Measurements from ENCODE around the gene NUP50. TPM values are rescaled to one million over a fixed set of nuclear protein-coding genes. Genes with fewer than 3 reads are reported as not detected.

NUP50 gene, protein sequence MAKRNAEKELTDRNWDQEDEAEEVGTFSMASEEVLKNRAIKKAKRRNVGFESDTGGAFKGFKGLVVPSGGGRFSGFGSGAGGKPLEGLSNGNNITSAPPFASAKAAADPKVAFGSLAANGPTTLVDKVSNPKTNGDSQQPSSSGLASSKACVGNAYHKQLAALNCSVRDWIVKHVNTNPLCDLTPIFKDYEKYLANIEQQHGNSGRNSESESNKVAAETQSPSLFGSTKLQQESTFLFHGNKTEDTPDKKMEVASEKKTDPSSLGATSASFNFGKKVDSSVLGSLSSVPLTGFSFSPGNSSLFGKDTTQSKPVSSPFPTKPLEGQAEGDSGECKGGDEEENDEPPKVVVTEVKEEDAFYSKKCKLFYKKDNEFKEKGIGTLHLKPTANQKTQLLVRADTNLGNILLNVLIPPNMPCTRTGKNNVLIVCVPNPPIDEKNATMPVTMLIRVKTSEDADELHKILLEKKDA
- total RNA-seq = 10 to 100 TPM; 63.9 to 99.4 (median 98.6) TPM
- total RNA-seq (2013) = 80.3 TPM

- Mint-ChIP-seq H3K27me3 (ENCODE audit: low read depth in 2 of 2) (no peaks in the 10 kb centered on the region), H3K27ac (peak within 1 kb of the TSS; percentile 87 to 91), H3K36me3 (no peaks in the 10 kb centered on the region), H3K9me3 (no peaks in the 10 kb centered on the region), H3K4me3 (peak within 1 kb of the TSS; percentile 96), H3K4me1 (peaks cover 47 to 51% of the 10 kb centered on the region in 2 donors)
- Histone ChIP-seq H3K36me3 (ENCODE audit: control insufficient read depth, insufficient read depth, low read length) (peaks cover 7% of the 10 kb centered on the region), H3K4me1 (ENCODE audit: control insufficient read depth, insufficient read depth, low read length) (peaks cover 27% of the 10 kb centered on the region), H3K27ac (ENCODE audit: low read length) (peak within 1 kb of the TSS; percentile 78), H3K27me3 (ENCODE audit: control insufficient read depth, insufficient read depth, low read length) (no peaks in the 10 kb centered on the region), H3K9me3 (ENCODE audit: control insufficient read depth, insufficient read depth, low read length) (no peaks in the 10 kb centered on the region), H3K4me3 (ENCODE audit: low read length) (peak within 1 kb of the TSS; percentile 73)
- peak; percentile 88 to 93 (median 89) for ATAC-seq
- intact Hi-C loops (cut with micrococcal nuclease) = loop anchor here (10.0 kb wide), 1 partner anchor 71 kb away; no protein-coding TSS in a partner anchor
- TF ChIP-seq, protein P1, sequence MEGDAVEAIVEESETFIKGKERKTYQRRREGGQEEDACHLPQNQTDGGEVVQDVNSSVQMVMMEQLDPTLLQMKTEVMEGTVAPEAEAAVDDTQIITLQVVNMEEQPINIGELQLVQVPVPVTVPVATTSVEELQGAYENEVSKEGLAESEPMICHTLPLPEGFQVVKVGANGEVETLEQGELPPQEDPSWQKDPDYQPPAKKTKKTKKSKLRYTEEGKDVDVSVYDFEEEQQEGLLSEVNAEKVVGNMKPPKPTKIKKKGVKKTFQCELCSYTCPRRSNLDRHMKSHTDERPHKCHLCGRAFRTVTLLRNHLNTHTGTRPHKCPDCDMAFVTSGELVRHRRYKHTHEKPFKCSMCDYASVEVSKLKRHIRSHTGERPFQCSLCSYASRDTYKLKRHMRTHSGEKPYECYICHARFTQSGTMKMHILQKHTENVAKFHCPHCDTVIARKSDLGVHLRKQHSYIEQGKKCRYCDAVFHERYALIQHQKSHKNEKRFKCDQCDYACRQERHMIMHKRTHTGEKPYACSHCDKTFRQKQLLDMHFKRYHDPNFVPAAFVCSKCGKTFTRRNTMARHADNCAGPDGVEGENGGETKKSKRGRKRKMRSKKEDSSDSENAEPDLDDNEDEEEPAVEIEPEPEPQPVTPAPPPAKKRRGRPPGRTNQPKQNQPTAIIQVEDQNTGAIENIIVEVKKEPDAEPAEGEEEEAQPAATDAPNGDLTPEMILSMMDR (IDR thresholded peaks at IDR 0.05) = no peak
- peak; percentile 95 to 100 for DNase-seq
- WGBS (ENCODE audit: insufficient coverage) = under 1% methylated on average over 100 of the region's 100 CpGs
Observed at GRCh38 chr22:45163451-45164269, at the start of gene NUP50. TSS of gene NUP50 (plus strand) at chr22:45163925. CDS start at chr22:45168178, 4,253 bp downstream.

GRCh38 chr22:45120440-45120839, 43.3 kb upstream of the NUP50 start:
- no peak overlapping the region for H3K27ac Mint-ChIP-seq
- no peak for ATAC-seq
- no peaks in the 10 kb centered on the region for H3K9me3 ChIP-seq (ENCODE audit: control insufficient read depth, insufficient read depth, low read length)
- intact Hi-C loops (cut with micrococcal nuclease) = no loop called here
- no peak overlapping the region for H3K4me3 Mint-ChIP-seq
- H3K36me3 ChIP-seq (ENCODE audit: control insufficient read depth, insufficient read depth, low read length) = no peaks in the 10 kb centered on the region
- WGBS (ENCODE audit: insufficient coverage) = 94% methylated on average over 9 of the region's 9 CpGs
- DNase-seq = no peak
- TF ChIP-seq, protein P1 (IDR thresholded peaks at IDR 0.05) = no peak
- no peaks in the 10 kb centered on the region for H3K4me1 ChIP-seq (ENCODE audit: control insufficient read depth, insufficient read depth, low read length)
- no peaks in the 10 kb centered on the region for H3K27me3 ChIP-seq (ENCODE audit: control insufficient read depth, insufficient read depth, low read length)
- peaks cover 0 to 5% of the 10 kb centered on the region in 2 donors for H3K4me1 Mint-ChIP-seq
- no peaks in the 10 kb centered on the region for H3K36me3 Mint-ChIP-seq
- H3K9me3 Mint-ChIP-seq = no peaks in the 10 kb centered on the region
- H3K27me3 Mint-ChIP-seq (ENCODE audit: low read depth in 2 of 2) = peaks cover 0 to 2% of the 10 kb centered on the region in 2 donors
- H3K4me3 ChIP-seq (ENCODE audit: low read length) = no peak overlapping the region
- no peak overlapping the region for H3K27ac ChIP-seq (ENCODE audit: low read length)

DNA sequence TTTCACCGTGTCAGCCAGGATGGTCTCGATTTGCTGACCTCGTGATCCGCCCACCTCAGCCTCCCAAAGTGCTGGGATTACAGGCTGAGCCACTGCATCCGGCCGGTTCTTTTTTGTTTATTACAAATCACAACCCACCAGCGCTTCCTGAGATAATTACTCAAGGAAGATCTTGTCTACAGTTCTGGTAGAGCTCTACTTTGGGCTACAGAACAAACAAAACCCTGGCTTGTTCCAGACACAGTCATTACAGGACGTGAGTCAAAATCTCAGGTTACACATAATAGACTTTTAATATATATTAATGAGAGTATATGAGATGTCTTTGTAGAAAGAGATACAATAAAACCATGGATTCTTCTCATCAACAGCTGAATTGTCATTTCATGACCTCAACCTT, 42.8 kb upstream of the NUP50 start:
- Mint-ChIP-seq H3K4me1 (peaks cover 0 to 5% of the 10 kb centered on the region in 2 donors), H3K27ac (no peak overlapping the region), H3K9me3 (no peaks in the 10 kb centered on the region), H3K27me3 (ENCODE audit: low read depth in 2 of 2) (no peaks in the 10 kb centered on the region), H3K4me3 (no peak overlapping the region), H3K36me3 (no peaks in the 10 kb centered on the region)
- Histone ChIP-seq H3K4me1 (ENCODE audit: control insufficient read depth, insufficient read depth, low read length) (no peaks in the 10 kb centered on the region), H3K27ac (ENCODE audit: low read length) (no peak overlapping the region), H3K9me3 (ENCODE audit: control insufficient read depth, insufficient read depth, low read length) (no peaks in the 10 kb centered on the region), H3K36me3 (ENCODE audit: control insufficient read depth, insufficient read depth, low read length) (no peaks in the 10 kb centered on the region), H3K4me3 (ENCODE audit: low read length) (no peak overlapping the region), H3K27me3 (ENCODE audit: control insufficient read depth, insufficient read depth, low read length) (no peaks in the 10 kb centered on the region)
- intact Hi-C loops (cut with micrococcal nuclease) = no loop called here
- ATAC-seq = no peak
- TF ChIP-seq, protein P1 (IDR thresholded peaks at IDR 0.05) = no peak
- WGBS (ENCODE audit: insufficient coverage) = 93% methylated on average over 7 of the region's 8 CpGs
- DNase-seq = no peak

All from natural killer cell (primary cell).